Middle frontal gyrus (tissue), 1 donor: ENCODE data around the gene REELD1.

Source experiments
- DNase-seq: peaks from one replicate; pipeline ENCODE4 v3.0.0-alpha.2; 2015; ENCODE audit warnings: low spot score; ENCODE audit errors: extremely low spot score

Gene REELD1

DNA sequence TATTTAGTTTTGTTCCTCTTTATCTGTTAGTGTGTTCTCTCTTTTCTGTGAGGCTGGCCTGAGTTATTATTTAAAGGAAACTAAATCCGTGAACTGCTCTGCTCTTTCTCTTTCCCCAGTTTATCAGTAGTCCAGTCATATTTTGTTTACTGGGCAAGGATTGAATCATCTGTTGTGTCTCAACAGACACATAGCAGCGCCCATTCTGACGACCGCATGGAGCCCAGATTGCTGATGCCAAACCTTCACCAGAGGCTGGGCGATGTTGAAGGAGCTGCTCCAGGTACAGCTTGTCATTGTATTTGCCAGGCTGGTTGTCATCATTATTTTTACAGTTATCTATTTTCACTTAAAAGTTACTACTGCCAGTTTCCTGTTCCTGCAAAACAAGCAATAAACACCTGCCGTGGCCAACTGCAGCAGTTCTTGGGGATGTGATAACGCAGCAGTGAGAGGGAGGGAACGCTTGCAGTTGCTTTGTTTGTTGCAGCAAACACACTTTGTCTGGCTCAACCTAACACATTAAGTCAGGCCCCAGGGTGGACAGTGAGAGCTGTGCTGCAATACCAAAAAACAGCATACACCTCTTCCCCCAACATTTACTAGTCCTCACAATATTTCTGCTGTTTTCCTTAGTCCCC lies 10.1 kb downstream of the REELD1 start:
- no peak for DNase-seq

DNA sequence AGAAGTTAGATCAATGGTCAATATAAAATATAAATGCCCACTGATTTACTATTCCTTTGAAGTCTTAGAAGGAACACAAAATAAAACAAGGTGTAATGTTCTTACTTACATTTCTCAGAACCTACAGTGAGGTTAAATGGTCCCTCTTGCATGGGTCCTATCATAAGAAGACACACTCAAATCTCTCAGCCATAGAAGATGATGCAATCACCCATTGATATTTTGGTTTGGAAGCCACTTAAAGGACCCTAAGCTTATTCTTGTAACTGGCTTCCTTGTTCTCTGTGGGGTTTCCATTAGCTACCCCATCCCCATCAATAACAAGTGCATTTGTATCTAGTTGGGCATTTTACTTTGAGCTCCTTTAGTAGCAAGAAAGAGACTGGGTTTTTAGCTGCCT lies 15.1 kb downstream of the REELD1 start:
- DNase-seq, result no peak

DNA sequence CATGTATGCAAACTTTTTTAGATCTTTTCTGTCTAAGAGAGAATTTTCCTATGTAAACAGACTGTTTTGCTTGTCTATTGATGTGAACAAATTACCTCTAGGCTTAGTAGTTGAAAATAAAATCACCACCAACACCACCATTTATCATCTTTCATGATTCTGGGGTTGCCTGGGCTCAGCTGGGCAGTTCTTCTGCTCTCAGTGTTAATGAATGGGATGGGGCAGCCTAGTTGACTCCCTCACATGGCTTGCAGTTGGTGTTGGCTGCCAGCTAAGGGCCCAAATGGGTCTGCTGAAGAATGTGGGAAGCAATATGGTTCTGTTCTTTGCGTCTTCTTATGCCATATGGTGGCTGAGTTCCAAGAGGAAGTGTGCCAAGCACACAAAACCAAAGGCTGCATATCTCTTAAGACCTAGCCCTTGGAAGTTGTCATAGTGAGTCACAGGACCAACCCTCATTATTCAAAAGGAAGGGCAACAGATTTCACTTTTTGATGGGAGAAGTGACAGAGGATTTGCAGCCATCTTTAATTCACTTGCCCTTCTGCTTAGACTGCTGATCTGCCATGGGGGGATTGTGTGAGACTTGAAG lies 17.9 kb downstream of the REELD1 start:
- DNase-seq, result no peak

DNA sequence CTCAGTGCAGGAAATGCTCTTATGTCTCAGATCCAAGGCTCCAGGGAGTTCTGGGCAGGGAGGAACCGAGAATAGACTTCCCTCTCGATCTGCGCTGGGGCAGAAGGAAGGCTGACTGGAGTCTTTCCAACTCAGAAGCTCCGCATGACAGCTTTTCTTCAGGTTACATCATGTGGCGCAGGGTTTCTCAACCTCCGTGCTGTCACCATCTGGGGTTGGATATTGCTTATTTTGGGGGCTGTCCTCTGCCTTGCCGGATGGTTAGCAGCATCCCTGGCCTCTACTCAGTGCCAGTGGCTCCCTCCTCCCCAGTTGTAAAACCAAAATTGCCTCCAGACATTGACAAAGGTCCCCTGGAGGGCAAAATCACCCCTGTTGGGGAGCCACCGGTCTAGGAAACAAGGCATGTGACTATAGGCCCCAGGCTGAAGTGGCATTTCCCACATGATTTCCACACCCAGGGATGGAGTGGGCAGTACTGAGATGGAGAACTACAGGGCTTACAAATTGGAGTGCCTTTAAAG lies 21.4 kb downstream of the REELD1 start:
- DNase-seq, result no peak

DNA sequence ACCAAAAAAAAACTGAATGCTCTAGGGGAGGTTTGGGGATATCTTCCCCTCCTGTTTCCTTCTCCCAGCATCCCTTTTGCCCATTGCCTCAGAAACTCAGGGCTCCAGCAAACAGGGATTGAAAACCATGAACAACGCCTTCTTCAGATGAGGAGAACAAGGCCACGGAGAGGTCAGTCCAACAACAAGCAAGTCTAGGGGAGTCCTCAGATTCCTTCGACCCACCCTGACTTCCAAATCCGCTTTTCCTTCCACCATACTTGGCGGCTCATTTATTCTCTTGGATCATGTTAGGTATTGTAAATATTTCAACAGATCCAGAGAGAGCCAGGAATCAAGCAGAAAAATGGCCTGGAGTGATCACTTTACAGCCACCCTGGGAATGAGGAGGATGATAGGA lies 21.9 kb downstream of the REELD1 start:
- no peak for DNase-seq

DNA sequence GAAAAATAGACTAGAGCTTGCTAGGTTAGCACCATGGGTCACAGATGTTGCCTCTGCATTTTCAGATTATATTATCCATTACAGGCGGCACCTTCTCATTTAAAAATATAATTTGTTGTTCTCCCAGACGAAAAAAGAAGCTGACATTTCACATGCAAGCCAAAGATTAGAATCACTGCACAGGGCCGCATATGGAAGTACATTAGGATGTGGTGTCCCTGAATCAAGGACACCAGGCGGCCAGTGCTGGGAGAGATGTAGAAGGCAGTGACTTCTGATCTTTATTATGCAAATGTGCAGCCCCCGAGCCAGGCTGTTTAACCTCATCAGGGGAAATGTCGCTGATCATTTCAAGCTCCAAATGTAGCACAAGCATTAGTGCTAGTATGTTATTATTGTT lies 22.8 kb downstream of the REELD1 start:
- no peak for DNase-seq

DNA sequence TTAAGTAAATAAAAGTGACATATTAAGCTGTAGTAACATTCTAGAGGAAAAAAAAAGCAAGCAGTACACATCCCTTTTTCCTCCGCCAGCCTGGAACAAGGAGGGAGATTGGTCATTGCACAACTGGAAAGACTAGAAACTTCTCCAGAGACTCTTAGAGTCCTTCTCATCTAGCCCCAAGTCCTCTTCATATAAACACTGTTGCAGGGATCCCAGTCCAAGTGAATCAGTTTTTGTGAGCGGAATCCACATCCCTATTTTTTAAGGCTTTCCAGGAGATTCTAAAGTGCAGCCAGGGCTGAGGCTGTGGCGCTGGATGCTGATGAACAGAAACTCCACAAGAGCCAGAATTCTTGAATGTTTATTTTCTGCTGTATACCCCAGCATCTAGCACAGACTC lies 23.8 kb downstream of the REELD1 start:
- DNase-seq, result no peak

DNA sequence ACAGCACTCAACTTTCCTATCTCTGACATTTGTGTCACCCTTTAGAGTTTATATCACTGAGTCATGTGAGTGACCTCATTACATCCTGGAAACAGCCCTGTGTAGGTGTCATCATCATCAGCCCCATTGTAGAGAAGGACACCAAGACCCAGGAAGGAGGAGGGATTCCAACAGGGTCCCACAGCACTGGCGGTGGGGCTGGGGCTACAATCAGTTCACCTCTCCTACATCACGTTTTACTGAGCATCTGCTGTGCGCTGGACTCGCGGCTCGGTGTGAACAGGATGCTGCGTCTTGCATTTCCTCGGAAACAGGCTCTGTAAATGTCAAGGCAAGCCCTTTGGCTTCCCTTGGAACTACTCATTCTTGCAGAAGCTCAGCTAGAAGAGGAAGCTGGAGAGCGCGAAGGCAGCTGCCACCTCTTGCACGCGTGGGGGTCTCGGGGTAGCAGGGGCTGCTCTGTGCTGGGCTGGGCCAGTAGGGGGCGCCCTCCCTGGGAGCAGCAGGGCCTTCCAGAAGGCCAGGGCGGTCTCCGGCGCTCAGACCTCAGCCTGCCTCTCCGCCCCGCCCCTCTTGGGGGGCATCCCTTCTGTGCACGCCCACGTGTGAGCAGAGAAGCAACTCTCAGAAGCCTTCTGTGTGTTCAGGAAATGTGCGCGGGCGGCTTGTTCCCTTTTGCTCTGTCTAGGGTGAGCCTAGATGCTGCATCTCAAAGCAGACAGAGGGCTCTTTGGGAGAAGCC lies 29.0 kb downstream of the REELD1 start:
- no peak for DNase-seq

DNA sequence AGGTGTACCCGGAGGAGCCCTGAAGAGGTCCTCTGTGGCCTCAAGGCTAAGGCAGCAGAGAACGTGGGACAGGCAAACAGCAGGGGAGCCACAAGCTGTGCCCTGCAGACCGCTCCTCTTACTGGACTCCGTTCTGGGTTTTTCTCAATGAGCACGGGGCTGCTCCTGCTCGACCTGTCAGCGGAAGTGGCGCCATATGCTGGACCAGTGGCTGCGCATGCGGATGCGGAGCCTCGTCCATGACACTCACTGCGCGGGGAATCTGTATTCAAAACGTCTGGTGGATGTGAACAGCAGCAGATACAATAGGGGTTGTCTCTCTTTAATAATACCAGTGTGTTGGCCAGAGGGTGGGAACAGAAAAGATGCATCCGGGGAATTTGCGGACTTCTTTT lies 29.5 kb downstream of the REELD1 start:
- no peak for DNase-seq

DNA sequence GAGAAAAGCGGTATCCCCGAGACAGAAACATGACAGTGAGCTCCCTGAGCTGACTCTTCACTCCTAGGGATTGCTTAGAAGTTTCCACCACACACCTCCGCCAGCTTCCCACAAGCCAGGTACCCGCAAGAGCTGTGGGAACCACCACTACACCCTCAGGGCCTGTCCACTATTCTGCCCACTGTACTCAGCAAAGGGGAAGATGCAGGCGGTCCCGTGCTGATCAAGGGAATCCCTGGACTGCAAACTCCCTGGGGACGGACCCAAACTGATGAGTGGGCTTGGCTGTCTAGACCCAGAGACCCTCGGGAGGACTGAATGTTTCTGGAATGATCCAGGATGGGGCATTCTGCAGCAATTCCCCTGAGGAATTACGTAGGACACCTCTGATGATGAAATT lies 30.2 kb downstream of the REELD1 start:
- DNase-seq, result no peak

DNA sequence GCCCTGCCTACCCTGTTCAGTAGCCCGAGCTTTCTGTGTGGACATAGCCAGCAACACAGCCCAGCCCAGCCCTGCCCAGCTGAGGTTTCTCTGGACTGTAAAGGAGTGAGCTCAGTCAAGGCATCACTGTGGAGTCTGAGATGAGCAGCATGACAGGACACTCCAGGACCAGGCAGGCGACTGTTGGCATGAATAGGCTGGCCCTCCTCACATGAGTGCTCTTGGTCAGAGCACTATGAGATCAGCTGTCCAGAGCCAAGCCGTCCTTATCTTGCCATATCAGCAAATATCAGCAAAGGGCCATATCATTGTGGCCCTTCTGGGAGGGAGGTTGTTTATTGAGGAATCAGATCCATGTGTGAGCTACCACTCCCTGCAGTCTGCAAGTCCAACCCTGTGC lies 30.9 kb downstream of the REELD1 start:
- DNase-seq, result no peak

DNA sequence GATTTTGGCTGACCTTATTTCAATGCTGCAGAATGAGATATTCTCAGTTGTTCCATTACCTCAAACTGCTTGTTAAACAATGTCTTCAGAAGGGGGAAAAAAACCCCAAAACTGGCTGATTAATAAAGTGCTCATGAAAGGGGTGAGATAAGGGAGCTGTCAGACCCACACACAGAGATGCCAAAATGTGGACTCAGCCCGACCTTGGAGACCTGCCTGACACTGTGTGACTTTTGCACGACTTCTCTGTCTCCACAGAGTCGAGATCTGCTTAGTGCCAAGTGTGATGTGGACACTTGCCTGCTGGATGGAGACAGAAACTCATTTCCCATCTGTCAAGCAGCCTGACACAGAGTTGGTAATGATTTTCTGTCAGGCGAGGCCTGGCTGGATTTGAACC lies 31.5 kb downstream of the REELD1 start:
- DNase-seq, result no peak

DNA sequence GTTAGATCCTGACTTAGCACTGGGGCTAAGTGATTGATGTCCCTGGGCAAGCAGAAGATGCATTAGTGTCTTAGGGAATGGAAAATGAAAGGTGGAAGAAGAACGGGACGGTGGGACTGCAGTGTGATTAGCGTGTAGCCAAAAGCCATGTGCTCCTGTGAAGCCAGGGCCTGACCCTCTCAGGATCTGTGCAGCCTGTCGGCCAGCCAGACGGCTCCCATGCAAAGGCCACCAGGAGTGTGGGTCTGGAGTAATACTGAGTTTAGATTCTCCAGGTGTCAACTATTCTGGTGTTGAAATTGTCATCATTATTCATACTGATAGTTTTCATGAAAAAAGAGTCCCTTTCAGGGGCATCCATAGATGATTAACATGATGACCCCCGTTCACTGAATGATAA lies 32.0 kb downstream of the REELD1 start:
- no peak for DNase-seq

DNA sequence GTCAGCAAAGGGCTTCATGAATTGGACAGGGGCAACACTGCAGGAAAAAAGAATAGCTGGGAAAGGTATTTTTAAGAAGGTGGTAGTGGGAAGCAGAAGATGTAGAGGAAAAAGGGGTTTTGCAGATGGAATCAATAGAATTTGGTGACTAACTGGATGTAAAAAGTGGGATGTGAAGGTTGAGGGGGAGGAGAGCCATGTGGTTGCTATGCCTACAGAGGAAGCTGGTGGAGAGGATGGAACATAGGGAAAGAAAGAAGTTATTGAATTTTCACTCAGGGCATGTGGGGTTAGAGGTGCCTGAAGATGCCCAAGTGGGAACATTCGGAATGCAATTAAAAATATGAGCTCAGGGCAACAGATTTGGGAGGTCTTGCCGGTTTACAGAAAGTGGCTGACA lies 33.0 kb downstream of the REELD1 start:
- no peak for DNase-seq

DNA sequence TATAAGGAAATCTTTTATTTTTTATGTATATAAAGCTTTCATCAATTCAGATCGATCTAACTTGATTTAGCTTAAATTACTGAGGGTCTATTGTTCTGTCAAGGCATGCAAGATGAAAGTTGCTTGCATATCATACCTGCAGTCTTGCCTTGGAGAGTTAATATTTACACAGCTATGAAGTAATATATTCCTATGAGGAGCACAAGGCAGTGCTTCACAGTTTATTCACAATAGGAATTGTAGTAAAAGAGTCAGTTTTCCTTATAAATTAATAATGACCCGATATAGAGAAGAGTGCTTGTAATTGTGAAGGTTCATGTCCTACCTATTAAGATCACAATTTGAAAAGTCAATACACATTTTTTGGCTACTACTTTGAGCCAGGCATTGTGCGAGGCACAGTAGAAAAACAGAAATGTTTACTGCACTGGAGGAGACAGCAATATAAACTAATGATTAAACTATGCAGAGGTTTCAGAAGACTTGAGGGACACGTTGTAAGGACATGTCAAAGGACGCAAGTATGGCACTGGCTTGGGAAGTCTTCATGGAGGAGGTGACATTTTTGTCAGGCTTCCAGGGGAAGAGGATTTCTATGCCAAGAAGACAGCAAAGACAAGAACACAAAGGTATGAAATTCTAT lies 38.8 kb downstream of the REELD1 start:
- DNase-seq, result no peak

DNA sequence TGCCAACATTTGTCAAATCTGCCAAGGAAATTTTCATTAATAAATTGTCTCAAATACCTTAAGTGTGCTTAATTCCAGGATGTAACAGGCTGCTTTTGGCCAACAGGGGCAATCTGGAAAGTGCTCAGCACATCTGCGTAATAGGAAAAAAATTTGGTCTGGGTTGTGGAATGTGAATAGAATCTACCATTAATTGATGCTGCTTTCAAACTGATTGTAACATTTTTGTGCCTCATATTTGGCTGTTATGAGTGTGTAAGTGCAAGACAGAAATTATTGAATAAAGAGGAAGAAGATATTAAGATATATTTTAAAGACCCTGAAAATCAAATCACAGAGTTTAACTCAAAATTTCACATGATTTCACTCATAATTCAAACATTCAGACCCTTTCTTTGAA lies 41.1 kb downstream of the REELD1 start:
- no peak for DNase-seq

DNA sequence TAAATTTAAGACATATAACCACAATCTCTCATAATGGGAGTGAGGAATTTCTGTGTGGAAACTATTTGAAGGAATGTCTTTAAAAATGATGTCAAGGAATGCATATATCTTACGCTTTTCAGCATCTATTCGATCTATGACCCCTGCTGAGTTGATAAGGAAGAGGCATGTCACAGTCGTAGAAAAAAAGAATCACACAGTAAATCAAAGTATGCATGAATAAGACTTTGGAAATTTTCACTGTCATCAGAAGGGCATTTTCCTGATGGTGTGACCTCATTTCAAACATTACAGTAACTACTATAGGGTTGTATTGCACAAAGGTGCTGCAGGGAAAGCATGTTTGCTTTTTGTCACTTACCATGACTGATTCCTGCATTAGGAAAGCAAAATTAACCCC lies 41.5 kb downstream of the REELD1 start:
- DNase-seq, result no peak

DNA sequence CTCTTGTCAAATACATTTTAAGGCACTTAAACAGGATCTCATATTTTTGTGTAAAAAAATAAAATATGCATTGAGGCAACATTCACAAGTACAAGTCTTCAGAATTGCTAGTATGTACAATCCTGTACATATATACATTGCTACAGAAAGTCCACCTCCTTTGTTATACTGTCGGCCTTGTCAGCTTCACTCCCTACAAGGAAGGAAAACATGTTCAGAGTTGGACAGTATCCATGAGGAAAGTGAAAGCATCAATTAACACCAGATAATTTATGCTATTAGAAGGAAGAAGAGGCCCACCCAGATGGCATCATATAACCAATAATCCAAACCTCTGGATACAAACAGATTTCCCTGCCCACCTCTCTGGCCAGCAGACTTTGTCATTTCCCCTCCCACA lies 42.0 kb downstream of the REELD1 start:
- DNase-seq, result no peak

DNA sequence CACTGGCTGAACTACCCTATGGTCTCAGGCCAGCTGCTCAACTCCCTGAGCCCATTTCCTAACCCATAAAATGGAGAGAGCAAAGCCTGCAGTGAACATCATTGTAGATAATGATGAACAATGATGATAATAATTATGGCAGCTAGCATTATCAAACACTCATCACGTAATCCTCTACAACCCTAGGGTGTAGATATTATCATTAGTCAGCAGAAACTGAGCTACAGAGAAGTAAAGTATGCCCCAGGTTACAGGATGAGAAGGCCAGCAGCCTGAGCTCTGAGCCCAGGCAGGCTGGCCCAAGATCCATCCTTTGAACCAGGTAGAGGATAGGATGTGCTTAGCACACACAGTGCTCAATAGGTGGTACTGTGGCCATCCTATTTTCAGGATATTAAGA lies 43.2 kb downstream of the REELD1 start:
- no peak for DNase-seq

DNA sequence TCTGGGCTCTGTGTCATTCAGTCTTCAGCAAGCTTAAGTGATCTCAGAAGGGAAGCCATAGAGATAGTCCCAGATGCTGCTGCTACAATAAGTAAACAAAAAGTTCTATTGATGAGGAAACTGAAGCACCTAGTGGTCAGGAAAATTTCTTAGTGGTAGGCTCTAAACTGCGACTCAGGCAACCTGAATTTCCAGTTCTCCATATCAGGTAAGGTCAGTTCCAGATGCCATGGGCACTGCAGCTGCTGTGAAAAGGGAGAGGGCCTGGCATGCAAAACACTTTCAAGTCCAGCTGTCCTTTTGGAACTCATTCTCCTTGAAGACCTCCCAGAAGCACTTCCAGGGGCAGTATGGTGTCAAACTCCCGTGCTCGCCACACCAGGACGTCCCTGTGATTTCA lies 46.2 kb downstream of the REELD1 start:
- no peak for DNase-seq

DNA sequence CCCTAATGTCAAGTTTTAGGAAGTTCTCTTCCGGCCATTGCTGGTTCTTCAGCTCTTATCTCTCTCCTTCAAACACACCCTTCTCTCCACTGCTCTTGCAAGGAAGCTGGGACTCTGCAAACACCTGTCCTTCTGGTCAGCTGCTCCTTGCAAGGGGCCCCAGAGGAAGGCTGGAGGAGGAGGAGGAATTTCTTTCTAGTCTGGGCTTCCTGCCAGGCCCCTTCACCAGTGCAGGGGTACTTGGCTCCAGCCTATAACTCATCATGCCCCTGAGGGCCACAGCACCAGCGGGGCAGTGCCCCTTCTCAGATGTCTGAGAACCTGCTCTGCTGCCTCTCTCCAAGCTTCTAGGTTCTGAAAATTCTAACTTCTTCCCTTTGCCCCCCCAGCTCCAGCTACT lies 46.7 kb downstream of the REELD1 start:
- DNase-seq, result no peak

DNA sequence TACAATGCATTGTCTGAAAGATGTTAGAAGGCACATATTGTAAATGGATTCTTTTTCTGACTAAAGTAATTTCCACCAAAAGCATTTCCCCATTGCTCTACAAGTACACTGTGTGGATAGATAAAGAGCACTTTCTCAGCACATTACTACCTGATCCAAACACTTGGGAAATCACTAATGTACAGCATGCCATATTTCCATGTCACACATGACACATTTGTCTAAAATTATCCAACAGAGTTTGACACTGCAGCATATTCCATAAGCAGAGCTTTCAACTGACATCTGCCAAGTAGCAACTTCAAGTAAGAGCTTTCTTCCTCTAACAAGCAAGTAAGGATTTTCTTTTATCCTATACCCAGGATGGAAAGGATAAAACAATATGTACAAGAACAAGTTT lies 49.5 kb downstream of the REELD1 start:
- no peak for DNase-seq
